GM12874 (cell line): ENCODE data around the gene MEGF11.

Experiments
- CTCF ChIP-seq: IDR thresholded peaks from 2 replicates; pipeline ENCODE4 v1.5.1; 2011; ENCODE audit warnings: low read depth, mild to moderate bottlenecking, control low read depth, low read length, moderate library complexity; ENCODE audit not compliant: insufficient read depth

The MEGF11 gene

GRCh38 chr15:65916664-65917406, 336.7 kb downstream of the MEGF11 start:
- TF ChIP-seq CTCF = peak; percentile 81

- TF ChIP-seq CTCF = no peak
Observed at GRCh38 chr15:65916041-65916663, 337.4 kb downstream of the MEGF11 start.

GRCh38 chr15:65914981-65915925, 338.3 kb downstream of the MEGF11 start:
- no peak for TF ChIP-seq CTCF

DNA sequence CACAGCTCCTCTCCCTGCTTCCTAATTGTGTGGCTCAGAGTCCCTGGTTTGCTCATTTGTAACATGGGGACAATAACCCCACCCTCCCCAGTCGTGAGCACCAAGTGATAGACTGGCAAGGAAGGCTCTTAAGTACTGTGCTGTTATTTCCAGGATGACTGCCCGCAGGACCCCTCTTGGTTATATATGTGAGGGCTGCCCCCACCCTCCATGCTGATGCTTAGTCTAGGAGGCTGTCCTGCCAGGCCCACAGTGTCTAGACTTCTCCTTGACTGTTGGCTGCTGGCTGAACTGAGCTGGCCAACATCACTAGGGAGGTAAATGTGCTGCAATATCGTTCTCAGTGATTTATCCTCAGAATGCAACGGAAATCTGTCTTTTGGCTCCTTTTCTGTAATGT, 339.2 kb downstream of the MEGF11 start:
- no peak for TF ChIP-seq CTCF

DNA sequence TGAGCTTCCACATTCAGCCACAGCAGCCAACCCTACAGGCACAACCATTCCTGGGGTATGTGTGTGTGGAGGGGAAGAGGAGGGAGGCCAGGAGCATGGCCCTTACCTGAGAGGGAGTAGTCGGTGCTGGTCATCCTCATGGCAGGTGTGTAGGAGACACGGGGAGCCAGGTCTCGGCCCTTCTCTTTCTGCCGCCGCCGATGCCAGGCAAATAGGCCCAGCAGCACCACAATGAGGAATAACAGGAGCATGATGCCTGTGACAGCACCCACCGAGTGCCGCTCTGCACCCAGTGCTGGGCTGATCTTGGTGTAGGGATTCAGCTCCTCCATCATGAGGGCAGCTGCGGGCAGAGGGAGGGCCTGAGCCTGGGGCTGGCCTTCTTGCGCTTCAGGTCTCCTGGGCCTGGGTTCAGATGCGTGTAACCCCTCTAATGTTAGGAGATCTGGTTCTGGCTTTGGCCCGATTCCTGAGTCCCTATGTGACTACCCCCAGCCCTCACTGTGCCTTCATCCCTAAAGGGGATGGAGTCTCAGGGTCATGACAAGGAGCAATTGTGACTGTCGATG, 339.8 kb downstream of the MEGF11 start:
- no peak for TF ChIP-seq CTCF

- TF ChIP-seq CTCF = no peak
Observed at GRCh38 chr15:65912235-65912634, 341.3 kb downstream of the MEGF11 start.

GRCh38 chr15:65910341-65910740, 343.2 kb downstream of the MEGF11 start:
- no peak for TF ChIP-seq CTCF
